Motor neuron (in vitro differentiated cells): ENCODE measurements around the gene ZNF689. TPM values are rescaled to one million over a fixed set of nuclear protein-coding genes. Genes with fewer than 3 reads are reported as not detected.

Experiments used
- ATAC-seq, 8 experiments: fragments of 200-7000 bp; cut with Tn5 transposase; replicated peaks in 6 of 8; 2 replicates each; pipeline ENCODE4 v1.8.0; 2021; ENCODE audit warnings: mild to moderate bottlenecking in 8 of 8, moderate library complexity in 8 of 8
- H3K27ac ChIP-seq, 2 donors: fragments of 250-450 bp; sonication (Bioruptor Pico); 2 replicates each; pipeline ENCODE4 v1.9.0; 2021; ENCODE audit warnings: antibody characterized with exemption in 2 of 2, mild to moderate bottlenecking in 2 of 2, moderate library complexity in 1 of 2
- H3K4me1 ChIP-seq, 2 donors: fragments of 250-450 bp; sonication (Bioruptor Pico); replicated peaks in 1 of 2; 2 replicates each; pipeline ENCODE4 v1.6.1; 2021; ENCODE audit warnings: antibody characterized with exemption in 2 of 2, mild to moderate bottlenecking in 2 of 2, moderate library complexity in 1 of 2
- H3K4me3 ChIP-seq, 5 donors: fragments of 250-450 bp; sonication (Bioruptor Pico); 2 replicates each; pipeline ENCODE4 v1.9.0; 2021; ENCODE audit warnings: antibody characterized with exemption in 5 of 5, mild to moderate bottlenecking in 5 of 5, moderate library complexity in 4 of 5
- WGBS, 10 experiments: fragments of 450-650 bp; shearing (Covaris generic); methylation state at CpG; one replicate each; pipeline ENCODE4 v1.0.0; 2022; 5-methylcytosine and 5-hydroxymethylcytosine counted together
- in situ Hi-C, 9 experiments: fragments of 400-800 bp; cut with MboI; loops; one replicate each; pipeline ENCODE4 v1.15.0; 2021; ENCODE audit warnings: low sequenced_read_pairs in 9 of 9, low pct_unique_long_range_greater_than_20kb in 2 of 9; ENCODE audit not compliant: unreplicated experiment in 9 of 9
- total RNA-seq, 8 experiments: library from RNA; unstranded; fragments of 300-600 nt; gene quantifications; 2 replicates each; pipeline versions ENCODE4 v1.2.3 to v1.2.4, GENCODE V29; 2022

Gene ZNF689
- 10 to 100 TPM in 4 of 8 experiments, 1 to 10 TPM in 4; 6.0 to 18.7 (median 10.1) TPM for total RNA-seq

DNA sequence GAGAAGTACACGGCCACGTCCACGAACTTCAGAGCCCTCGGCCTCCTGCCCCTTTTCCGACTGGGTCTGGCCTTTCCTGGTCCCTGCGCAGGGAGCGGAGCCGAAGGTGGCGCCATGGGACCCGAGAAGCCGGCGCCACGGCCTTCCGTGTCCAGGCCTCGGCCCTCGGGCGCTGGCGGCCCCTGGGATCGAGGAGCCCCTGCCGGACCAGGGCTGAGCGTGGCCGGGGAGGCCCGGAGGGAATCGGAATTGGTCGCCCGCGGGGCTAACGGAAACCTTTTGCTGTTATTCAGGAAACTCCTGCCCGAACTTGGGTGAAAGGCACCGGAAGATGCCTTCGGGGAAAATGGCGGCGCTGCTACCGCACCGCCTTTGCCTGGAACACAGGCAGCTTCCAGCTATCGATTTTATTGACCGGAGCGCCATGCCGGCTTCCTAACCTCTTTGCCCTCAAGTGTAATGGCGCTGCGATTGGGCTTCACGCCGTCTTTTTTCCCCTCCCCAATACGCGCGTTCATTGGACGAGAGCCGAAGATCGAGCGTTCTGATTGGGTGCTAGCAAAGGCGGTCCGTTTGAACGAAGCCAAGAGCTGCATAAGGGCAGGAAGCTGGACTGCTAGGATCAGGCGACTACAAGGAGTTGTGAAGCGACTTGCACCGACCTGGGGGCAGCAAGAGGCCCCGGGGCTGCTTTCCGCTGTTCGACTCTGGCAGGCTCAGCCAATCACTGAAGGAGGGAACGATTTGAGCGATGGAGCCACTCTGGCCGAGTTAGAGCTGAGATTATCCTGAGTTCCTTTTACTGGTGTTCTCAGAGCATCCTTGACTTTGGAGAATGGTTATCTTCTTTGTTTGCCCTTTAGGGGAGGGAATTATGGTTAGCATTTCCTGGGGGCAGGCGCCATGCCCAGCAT lies at the start of gene ZNF689:
TSS of gene ZNF689 (minus strand) at position 464 of the 914 bp plus-strand sequence. CDS start at position 116, 348 bp downstream.
- peak within 1 kb of the TSS; percentile 65 to 86 (median 72) for H3K4me3 ChIP-seq
- WGBS, 10 experiments: 0 to 39% (median 2%) methylated on average over 2 to 38 of the region's 63 CpGs; no CpG with 5 or more reads in 2 of the 10 experiments
- in situ Hi-C loops: no loop called here
- peak; percentile 85 to 96 (median 94) for ATAC-seq
- H3K4me1 ChIP-seq: peaks cover 4 to 7% of the 10 kb centered on the region in 2 donors
- peak within 1 kb of the TSS; percentile 96 for H3K27ac ChIP-seq

DNA sequence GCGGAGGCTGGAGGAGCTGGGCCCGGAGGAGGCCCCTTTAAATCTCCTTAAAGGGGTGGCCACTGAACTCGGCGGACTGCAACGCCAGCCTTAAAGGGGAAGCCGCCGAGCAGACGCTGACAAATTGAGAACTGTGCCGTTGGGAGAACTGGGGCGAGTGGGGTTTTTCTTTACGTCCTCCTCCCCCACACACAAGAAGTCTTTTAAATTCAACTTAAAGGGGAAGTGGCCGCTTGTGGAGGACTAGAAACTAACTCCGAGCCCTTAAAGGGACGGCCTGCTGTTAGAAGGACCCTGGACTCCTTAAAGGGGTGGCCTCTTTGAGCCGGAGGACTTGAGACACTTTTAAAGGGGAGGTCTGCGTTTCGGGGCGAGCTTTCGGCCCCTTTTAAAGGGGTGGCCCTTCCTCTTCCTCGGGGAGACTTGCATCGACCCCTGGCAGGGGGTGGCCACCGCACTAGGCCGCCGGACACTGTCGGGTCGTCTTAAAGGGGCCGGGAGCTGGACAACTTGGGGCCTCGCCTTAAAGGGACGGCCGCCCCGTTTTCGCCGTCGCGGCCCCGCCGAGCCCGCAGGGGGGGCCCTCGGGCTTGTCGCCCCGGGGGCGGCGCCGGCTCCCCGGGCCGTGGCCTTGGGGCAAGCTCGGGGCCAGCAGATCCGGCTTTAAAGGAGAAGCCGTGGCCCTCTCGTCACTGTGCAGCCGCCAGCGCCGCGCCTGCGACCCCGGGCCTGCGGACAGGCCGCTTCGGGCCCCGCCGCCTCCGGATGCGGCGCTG lies 48.7 kb upstream of the ZNF689 start:
- H3K4me1 ChIP-seq: peaks cover 21 to 24% of the 10 kb centered on the region in 2 donors
- WGBS, 10 experiments: 0 to 3% (median 0%) methylated on average over 1 to 13 of the region's 64 CpGs; no CpG with 5 or more reads in 4 of the 10 experiments
- H3K27ac ChIP-seq: peak overlapping the region; percentile 98
- in situ Hi-C loops: no loop called here
- ATAC-seq: peak; percentile 4 to 29 (median 19)
- H3K4me3 ChIP-seq: peak overlapping the region; percentile 60 to 76 (median 65)

DNA sequence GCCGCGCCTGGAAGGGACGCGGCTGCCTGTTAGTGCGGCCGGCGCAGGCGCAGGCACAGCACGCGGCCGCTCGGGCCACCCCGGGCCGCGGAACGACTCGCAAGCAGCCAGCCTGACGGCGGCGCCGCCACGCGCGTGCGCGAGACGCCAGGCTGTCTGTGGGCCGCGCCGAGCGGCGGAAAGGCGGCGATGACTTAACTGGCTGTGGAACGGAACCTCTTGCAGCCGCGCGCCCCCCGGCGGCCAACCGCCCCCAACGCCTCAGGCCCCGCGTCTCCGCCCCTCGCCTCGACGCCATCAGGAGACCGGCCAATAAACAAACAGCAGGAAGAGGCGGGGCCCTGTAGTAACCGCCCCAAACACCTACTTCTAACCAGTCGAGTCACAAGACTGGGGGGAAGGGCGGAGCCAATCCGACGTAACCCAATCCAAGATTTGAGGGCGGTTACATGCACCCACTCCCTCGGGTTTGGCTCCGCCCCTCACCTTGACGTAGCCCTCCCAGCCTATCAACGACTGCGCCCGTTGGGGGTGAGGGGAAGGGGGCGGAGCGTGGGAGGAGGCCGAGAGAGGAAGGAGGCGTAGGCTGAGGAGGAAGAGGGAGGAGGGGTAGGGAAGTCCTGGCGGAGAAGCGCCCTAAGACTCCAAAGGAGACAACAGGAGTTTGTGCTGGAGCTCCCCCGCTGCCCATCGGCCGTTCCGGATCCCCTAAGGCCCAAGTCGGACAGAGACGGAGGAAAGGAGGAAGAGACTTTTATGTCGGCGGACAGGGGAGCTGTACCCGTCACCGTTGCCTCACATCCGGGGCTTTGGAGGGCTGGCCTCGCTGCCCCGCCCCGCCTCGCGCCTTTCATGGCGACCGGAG lies 47.9 kb upstream of the ZNF689 start, which contains the start of gene FBRS:
TSS of gene FBRS (plus strand) at position 566 of the 865 bp plus-strand sequence. CDS start 1,088 bp downstream, outside the sequence.
- Histone ChIP-seq H3K27ac (peak within 1 kb of the TSS; percentile 98), H3K4me1 (peaks cover 20 to 21% of the 10 kb centered on the region in 2 donors), H3K4me3 (peak within 1 kb of the TSS; percentile 60 to 76 (median 65))
- ATAC-seq: peak; percentile 68 to 82 (median 80)
- in situ Hi-C loops: no loop called here
- WGBS, 10 experiments: 0 to 4% (median 3%) methylated on average over 5 to 17 of the region's 86 CpGs; no CpG with 5 or more reads in 4 of the 10 experiments

DNA sequence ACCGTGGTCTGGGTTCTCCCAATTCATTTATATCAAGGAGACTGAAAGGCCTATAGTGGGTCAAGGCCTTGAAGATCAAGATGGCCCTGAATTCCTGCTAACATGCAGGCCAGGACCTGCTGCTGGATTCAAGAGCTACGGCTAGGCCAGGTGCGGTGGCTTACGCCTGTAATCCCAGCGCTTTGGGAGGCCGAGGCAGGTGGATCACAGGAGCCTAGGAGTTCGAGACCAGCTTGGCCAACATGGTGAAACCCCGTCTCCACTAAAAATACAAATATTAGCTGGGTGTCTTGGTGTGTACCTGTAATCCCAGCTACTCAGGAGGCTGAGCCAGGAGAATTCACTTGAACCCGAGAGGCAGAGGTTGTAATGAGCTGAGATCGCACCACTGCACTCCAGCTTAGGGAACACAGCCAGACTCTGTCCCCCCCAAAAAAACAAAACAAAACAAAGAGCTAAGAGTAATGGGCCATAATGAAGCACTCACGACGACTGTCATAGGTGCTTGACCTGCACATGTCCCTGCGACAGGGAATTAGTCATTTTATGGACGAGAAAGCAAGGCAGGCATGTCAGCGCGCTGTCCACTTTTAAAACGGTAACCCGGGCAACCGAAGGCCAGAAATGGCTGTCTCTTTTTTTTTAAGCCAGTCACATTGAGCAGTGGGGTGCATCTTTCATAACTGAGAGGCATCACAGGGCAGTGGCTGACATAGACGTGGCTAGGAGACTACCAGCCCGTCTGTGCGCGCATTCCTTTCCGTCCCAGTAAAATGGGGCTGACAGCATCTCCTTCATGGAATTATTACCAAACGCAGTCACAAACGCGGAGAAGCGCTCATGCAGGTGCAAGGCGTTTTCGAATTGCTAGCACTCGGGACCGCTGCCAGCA lies 47.0 kb upstream of the ZNF689 start:
- in situ Hi-C loops: no loop called here
- H3K4me1 ChIP-seq: peaks cover 25% of the 10 kb centered on the region in 2 donors
- WGBS, 10 experiments: 0 to 100% (median 10%) methylated on average over 1 to 21 of the region's 32 CpGs
- peak in 6 of 8 experiments; percentile 2 to 14 (median 7) for ATAC-seq
- peak overlapping the region; percentile 30 to 40 (median 36) for H3K4me3 ChIP-seq
- peak overlapping the region; percentile 86 to 88 for H3K27ac ChIP-seq

DNA sequence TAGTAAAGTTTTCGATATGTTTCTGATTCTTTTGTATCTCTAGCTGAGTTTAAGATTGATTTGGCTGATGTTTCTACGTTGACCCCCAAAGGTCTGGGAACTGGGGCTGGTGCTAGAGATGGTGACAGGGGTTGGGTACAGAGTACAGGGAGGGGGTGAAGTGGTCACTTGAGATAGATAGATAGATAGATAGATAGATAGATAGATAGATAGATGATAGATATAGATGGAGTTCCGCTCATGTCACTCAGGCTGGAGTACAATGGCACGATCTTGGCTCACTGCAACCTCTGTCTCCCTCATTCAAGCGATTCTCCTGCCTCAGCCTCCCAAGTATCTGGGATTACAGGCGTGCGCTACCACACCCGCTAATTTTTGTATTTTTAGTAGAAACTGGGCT lies 46.2 kb upstream of the ZNF689 start:
- no peak overlapping the region for H3K4me3 ChIP-seq
- H3K4me1 ChIP-seq: peaks cover 24 to 27% of the 10 kb centered on the region in 2 donors
- WGBS, 10 experiments: 80 to 100% (median 99%) methylated on average over 1 to 8 of the region's 8 CpGs; no CpG with 5 or more reads in 2 of the 10 experiments
- in situ Hi-C loops: no loop called here
- H3K27ac ChIP-seq: no peak overlapping the region
- no peak for ATAC-seq

DNA sequence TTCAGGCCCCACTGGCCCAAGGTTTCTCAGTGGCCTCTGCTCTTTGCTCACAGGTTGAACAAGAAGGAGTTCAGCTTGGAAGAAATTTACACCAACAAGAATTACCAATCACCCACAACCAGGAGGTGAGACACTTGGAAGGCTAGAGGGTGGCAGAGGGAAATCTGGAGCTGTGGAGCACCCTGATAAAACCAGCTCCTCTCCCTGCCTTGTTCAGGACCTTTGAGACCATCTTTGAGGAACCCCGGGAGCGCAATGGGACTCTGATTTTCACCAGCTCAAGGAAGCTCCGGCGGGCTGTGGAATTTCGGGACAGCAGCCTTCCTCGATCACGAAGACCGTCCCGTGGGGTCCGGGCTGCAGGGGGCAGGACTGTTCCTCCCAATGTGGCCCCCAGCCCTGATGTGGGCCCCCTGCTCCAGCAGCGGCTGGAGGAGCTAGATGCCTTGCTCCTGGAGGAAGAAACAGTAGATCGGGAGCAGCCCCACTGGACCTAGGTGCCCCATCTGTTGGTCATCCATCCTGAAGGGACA lies 45.7 kb upstream of the ZNF689 start:
- H3K4me3 ChIP-seq: no peak overlapping the region
- ATAC-seq: no peak
- 59 to 100% (median 94%) methylated on average over 1 to 8 of the region's 12 CpGs; no CpG with 5 or more reads in 1 of the 10 experiments for WGBS, 10 experiments
- in situ Hi-C loops: no loop called here
- H3K27ac ChIP-seq: no peak overlapping the region
- peaks cover 20 to 22% of the 10 kb centered on the region in 2 donors for H3K4me1 ChIP-seq

DNA sequence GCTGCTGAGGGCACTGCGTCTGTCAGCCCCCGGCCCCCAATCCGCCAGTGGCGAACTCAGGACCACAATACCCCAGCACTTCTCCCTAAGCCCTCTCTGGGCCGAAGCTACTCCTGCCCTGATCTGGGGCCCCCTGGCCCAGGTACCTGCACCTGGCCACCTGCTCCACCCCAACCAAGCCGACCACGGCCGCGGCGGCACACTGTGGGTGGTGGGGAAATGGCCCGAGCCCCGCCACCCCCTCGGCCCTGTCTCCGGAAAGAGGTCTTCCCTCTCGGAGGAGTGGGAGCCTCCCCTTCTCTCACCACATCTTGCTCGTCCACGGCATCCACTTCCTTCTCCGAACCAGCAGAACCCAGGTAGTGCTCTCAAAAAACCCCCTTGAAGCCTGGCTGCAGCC lies 44.7 kb upstream of the ZNF689 start:
- 89 to 100% methylated on average over 2 to 3 of the region's 18 CpGs; no CpG with 5 or more reads in 8 of the 10 experiments for WGBS, 10 experiments
- Histone ChIP-seq H3K27ac (no peak overlapping the region), H3K4me3 (no peak overlapping the region), H3K4me1 (peaks cover 19 to 21% of the 10 kb centered on the region in 2 donors)
- ATAC-seq: no peak
- in situ Hi-C loops: no loop called here

DNA sequence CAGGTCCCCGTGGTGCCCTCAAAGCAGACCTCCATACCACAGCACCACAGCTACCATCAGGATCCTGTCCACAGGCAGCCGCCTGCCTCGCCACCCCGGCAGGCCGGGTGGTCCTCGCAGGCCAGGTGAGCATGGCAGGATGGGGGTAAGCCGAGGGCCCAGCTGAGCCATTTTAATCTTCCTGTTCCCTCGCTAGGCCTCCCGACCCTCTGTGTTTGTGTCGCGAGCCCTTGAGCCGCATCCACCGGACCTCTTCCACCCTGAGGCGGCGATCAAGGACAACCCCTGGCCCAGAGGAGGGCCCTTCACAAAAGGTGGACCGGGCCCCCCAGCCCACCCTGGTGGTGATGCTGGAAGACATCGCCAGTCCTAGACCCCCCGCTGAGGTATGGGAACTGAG lies 42.5 kb upstream of the ZNF689 start:
- 78 to 94% (median 80%) methylated on average over 3 to 5 of the region's 18 CpGs; no CpG with 5 or more reads in 7 of the 10 experiments for WGBS, 10 experiments
- no peak overlapping the region for H3K27ac ChIP-seq
- H3K4me3 ChIP-seq: peak overlapping the region in 1 of 5 donors; percentile 69
- no peak for ATAC-seq
- in situ Hi-C loops: no loop called here
- H3K4me1 ChIP-seq: peaks cover 19 to 21% of the 10 kb centered on the region in 2 donors

DNA sequence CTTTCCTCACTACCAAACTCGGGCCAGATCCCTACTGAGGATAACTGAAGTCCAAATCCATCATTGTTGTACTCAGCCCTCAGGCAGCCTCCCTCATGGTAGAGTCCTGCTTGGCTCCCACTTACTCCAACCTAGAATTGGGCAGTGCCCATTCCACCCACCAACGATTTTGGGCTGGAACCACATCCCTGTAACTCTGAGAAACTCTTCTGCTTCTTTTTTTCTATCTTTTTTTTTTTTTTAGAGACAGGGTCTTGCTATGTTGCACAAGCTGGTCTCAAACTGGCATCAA lies 41.8 kb upstream of the ZNF689 start:
- Histone ChIP-seq H3K4me3 (peak overlapping the region; percentile 60 to 78 (median 69)), H3K4me1 (peaks cover 15 to 17% of the 10 kb centered on the region in 2 donors), H3K27ac (peak overlapping the region in 1 of 2 donors; percentile 92)
- 0 to 31% (median 13%) methylated on average over 1 to 2 of the region's 2 CpGs; no CpG with 5 or more reads in 5 of the 10 experiments for WGBS, 10 experiments
- ATAC-seq: no peak
- in situ Hi-C loops: no loop called here

DNA sequence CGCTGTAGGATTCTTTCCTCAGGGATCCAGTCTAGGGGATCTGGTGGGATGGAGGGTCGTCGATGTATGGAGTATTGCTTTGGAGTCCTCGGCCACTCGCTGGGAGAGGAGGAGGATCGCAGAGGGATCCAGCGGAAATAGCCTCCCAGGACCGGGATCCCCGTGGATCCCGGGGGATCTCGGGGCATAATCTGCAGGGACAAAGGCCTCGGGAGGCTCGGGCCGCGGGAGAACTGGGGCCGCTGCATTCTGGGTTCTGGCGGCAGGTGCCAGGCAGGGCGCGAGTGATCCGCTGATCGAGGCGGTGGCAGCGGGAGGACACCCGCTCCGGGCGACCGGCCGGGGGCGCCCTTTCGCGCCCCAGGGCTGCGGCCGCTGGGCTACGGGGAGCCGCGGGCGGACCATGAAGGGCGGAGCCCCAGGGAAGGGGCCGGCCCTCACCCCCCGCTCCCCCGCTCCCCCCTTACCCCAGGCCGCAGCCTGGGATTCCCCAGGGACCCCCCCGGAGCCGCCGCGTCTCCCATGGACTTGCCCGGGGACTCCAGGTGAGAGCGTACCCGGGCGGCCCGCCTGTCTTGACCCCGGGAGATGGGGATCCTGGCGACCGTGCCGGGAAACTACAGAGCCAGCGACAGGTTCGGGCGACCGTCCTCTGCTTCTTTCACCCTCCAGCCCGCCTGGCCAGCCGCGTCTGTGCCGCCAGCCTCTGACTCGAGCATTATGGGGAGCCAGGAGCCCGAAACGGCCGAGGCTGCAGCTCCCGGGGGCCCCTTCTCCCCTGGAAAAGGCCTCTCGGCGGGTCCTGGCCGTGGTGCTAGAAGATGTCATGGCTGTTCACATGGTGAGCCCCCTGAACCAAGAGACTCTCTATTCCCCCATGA lies 41.2 kb upstream of the ZNF689 start:
- peaks cover 11 to 13% of the 10 kb centered on the region in 2 donors for H3K4me1 ChIP-seq
- in situ Hi-C loops: no loop called here
- 0 to 1% (median 0%) methylated on average over 1 to 21 of the region's 71 CpGs; no CpG with 5 or more reads in 4 of the 10 experiments for WGBS, 10 experiments
- peak overlapping the region; percentile 60 to 78 (median 69) for H3K4me3 ChIP-seq
- peak overlapping the region; percentile 88 to 92 for H3K27ac ChIP-seq
- ATAC-seq: peak; percentile 45 to 64 (median 48)
